ENCODE results near the gene NR6A1.
"Not testable (repeated sequence)": the region's sequence is repeated elsewhere in the genome, so short reads cannot be mapped to it uniquely, and the experiment has no call there.

The NR6A1 gene

GRCh38 chr9:124760719-124761118 lies 10.4 kb downstream of the NR6A1 start:
- DNase-seq (ENCODE audit: low spot score), result no peak

GRCh38 chr9:124759327-124759726 lies 11.8 kb downstream of the NR6A1 start:
- DNase-seq (ENCODE audit: low spot score), result no peak

- no peak for DNase-seq (ENCODE audit: low spot score)
These were observed 12.4 kb downstream of the NR6A1 start for GRCh38 chr9:124758691-124759090.

- DNase-seq (ENCODE audit: low spot score), result no peak
These were observed 13.1 kb downstream of the NR6A1 start for GRCh38 chr9:124758061-124758460.

- no peak for DNase-seq (ENCODE audit: low spot score)
These were observed 13.5 kb downstream of the NR6A1 start for GRCh38 chr9:124757616-124758015.

GRCh38 chr9:124756011-124756410 lies 15.1 kb downstream of the NR6A1 start:
- no peak for DNase-seq (ENCODE audit: low spot score)

- no peak for DNase-seq (ENCODE audit: low spot score)
These were observed 16.1 kb downstream of the NR6A1 start for GRCh38 chr9:124755061-124755460.

GRCh38 chr9:124754289-124754688 lies 16.8 kb downstream of the NR6A1 start:
- DNase-seq (ENCODE audit: low spot score), result peak; percentile 37

- peak; percentile 76 for DNase-seq (ENCODE audit: low spot score)
These were observed 18.1 kb downstream of the NR6A1 start for GRCh38 chr9:124752967-124753366.

- no peak for DNase-seq (ENCODE audit: low spot score)
These were observed 21.3 kb downstream of the NR6A1 start for GRCh38 chr9:124749781-124750180.

GRCh38 chr9:124749284-124749683 lies 21.8 kb downstream of the NR6A1 start:
- no peak for DNase-seq (ENCODE audit: low spot score)

- DNase-seq (ENCODE audit: low spot score), result no peak
These were observed 24.0 kb downstream of the NR6A1 start for GRCh38 chr9:124747065-124747464.

GRCh38 chr9:124743686-124744348 lies 27.3 kb downstream of the NR6A1 start:
- DNase-seq (ENCODE audit: low spot score), result no peak

- no peak for DNase-seq (ENCODE audit: low spot score)
These were observed 28.2 kb downstream of the NR6A1 start for GRCh38 chr9:124742940-124743339.

GRCh38 chr9:124741662-124742061 lies 29.4 kb downstream of the NR6A1 start:
- no peak for DNase-seq (ENCODE audit: low spot score)

- DNase-seq (ENCODE audit: low spot score), result no peak
These were observed 30.0 kb downstream of the NR6A1 start for GRCh38 chr9:124741149-124741548.

- DNase-seq (ENCODE audit: low spot score), result no peak
These were observed 31.8 kb downstream of the NR6A1 start for GRCh38 chr9:124739360-124739759.

GRCh38 chr9:124738075-124738474 lies 33.0 kb downstream of the NR6A1 start:
- DNase-seq (ENCODE audit: low spot score), result not testable (repeated sequence)

- DNase-seq (ENCODE audit: low spot score), result peak; percentile 70
These were observed 36.0 kb downstream of the NR6A1 start for GRCh38 chr9:124735121-124735520.

GRCh38 chr9:124734741-124735083 lies 36.4 kb downstream of the NR6A1 start:
- not testable (repeated sequence) for DNase-seq (ENCODE audit: low spot score)

- DNase-seq (ENCODE audit: low spot score), result no peak
These were observed 37.0 kb downstream of the NR6A1 start for GRCh38 chr9:124733964-124734740.

- no peak for DNase-seq (ENCODE audit: low spot score)
These were observed 40.3 kb downstream of the NR6A1 start for GRCh38 chr9:124730772-124731171.

- DNase-seq (ENCODE audit: low spot score), result no peak
These were observed 44.2 kb downstream of the NR6A1 start for GRCh38 chr9:124726886-124727285.

- DNase-seq (ENCODE audit: low spot score), result no peak
These were observed 46.1 kb downstream of the NR6A1 start for GRCh38 chr9:124725068-124725452.

All from AG08395 (cell line).